ENCODE data around the gene CAPS.
"Not testable (repeated sequence)": the region's sequence is repeated elsewhere in the genome, so short reads cannot be mapped to it uniquely, and the experiment has no call there.

DNA sequence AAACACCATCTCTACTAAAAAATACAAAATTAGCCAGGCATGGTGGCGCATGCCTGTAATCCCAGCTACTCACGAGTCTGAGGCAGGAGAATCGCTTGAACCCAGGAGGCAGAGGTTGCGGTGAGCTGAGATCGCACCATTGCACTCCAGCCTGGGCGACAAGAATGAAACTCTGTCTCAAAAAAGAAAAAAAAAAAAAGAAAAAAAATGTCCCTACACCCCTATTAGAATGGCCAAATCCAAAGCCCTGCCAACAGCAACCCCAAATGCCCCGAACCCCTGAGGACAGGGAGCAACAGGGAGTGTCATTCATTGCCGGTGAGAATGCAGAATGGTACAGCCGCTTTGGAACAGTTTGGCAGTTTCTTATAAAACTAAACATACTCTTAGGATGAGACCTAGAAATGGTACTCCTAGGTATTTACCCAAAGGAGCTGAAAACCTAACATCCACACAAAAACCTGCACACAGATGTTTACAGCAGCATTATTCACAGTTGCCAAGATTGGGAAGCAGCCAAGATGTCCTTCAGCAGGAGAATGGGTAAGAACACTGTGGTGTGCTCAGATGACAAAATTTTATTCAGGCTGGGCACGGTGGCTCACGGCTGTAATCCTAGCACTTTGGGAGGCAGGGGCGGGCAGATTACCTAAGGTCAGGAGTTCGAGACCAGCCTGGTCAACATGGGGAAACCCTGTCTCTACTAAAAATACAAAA lies 30.7 kb upstream of the CAPS start:
- TF ChIP-seq, protein P1, sequence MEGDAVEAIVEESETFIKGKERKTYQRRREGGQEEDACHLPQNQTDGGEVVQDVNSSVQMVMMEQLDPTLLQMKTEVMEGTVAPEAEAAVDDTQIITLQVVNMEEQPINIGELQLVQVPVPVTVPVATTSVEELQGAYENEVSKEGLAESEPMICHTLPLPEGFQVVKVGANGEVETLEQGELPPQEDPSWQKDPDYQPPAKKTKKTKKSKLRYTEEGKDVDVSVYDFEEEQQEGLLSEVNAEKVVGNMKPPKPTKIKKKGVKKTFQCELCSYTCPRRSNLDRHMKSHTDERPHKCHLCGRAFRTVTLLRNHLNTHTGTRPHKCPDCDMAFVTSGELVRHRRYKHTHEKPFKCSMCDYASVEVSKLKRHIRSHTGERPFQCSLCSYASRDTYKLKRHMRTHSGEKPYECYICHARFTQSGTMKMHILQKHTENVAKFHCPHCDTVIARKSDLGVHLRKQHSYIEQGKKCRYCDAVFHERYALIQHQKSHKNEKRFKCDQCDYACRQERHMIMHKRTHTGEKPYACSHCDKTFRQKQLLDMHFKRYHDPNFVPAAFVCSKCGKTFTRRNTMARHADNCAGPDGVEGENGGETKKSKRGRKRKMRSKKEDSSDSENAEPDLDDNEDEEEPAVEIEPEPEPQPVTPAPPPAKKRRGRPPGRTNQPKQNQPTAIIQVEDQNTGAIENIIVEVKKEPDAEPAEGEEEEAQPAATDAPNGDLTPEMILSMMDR (IDR thresholded peaks at IDR 0.05), result not testable (repeated sequence)
- not testable (repeated sequence) for TF ChIP-seq MAX (IDR thresholded peaks at IDR 0.05); POLR2A (IDR thresholded peaks at IDR 0.05; ENCODE audit: low read length)
- TF ChIP-seq, protein P2, sequence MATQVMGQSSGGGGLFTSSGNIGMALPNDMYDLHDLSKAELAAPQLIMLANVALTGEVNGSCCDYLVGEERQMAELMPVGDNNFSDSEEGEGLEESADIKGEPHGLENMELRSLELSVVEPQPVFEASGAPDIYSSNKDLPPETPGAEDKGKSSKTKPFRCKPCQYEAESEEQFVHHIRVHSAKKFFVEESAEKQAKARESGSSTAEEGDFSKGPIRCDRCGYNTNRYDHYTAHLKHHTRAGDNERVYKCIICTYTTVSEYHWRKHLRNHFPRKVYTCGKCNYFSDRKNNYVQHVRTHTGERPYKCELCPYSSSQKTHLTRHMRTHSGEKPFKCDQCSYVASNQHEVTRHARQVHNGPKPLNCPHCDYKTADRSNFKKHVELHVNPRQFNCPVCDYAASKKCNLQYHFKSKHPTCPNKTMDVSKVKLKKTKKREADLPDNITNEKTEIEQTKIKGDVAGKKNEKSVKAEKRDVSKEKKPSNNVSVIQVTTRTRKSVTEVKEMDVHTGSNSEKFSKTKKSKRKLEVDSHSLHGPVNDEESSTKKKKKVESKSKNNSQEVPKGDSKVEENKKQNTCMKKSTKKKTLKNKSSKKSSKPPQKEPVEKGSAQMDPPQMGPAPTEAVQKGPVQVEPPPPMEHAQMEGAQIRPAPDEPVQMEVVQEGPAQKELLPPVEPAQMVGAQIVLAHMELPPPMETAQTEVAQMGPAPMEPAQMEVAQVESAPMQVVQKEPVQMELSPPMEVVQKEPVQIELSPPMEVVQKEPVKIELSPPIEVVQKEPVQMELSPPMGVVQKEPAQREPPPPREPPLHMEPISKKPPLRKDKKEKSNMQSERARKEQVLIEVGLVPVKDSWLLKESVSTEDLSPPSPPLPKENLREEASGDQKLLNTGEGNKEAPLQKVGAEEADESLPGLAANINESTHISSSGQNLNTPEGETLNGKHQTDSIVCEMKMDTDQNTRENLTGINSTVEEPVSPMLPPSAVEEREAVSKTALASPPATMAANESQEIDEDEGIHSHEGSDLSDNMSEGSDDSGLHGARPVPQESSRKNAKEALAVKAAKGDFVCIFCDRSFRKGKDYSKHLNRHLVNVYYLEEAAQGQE (IDR thresholded peaks at IDR 0.05), result not testable (repeated sequence)
